Lower leg skin (tissue), 3 donors: ENCODE data around the gene GPR137B.

Experiments used
- CTCF ChIP-seq, 3 donors: fragments of 450-650 bp; IDR thresholded peaks; one replicate each; pipeline ENCODE4 v1.5.1; 2016; ENCODE audit warnings: antibody characterized with exemption in 3 of 3, mild to moderate bottlenecking in 3 of 3, moderate library complexity in 2 of 3
- POLR2A ChIP-seq, 2 donors: fragments of 450-650 bp; IDR thresholded peaks; one replicate each; pipeline ENCODE4 v1.6.1; 2016 to 2017; ENCODE audit warnings: antibody characterized with exemption in 2 of 2, mild to moderate bottlenecking in 1 of 2, moderate library complexity in 1 of 2

GRCh38 chr1:236175642-236176336 is 33.5 kb downstream of the GPR137B start:
- TF ChIP-seq CTCF (IDR thresholded peaks at IDR 0.05): no peak
- no peak for TF ChIP-seq POLR2A (IDR thresholded peaks at IDR 0.05)
